ENCODE data around the gene ITGA1.

ITGA1 gene

GRCh38 chr5:52895572-52896413 is 108.1 kb downstream of the ITGA1 start:
- POLR2A ChIA-PET, result no interaction called here
- H3K4me3 ChIP-seq (ENCODE audit: low read depth, low read length), result no peak overlapping the region
- no peaks in the 10 kb centered on the region for H3K36me3 ChIP-seq (ENCODE audit: control insufficient read depth in 2 of 2, insufficient read depth in 1 of 2, low read length in 2 of 2)
- no peaks in the 10 kb centered on the region for H3K4me1 ChIP-seq (ENCODE audit: control insufficient read depth, insufficient read depth, low read length)
- CTCF ChIA-PET, result no interaction called here
- no peaks in the 10 kb centered on the region for H3K9me3 ChIP-seq (ENCODE audit: control insufficient read depth, insufficient read depth, low read depth, low read length)
- TF ChIP-seq ZNF843 (tag by site-specific recombination; IDR thresholded peaks at IDR 0.05) (no peak), ZNF510 (tag by site-specific recombination; IDR thresholded peaks at IDR 0.05; ENCODE audit: insufficient replicate concordance) (no peak), ATF2 (tag by site-specific recombination; IDR thresholded peaks at IDR 0.05; ENCODE audit: low read depth) (peak; percentile 66), SALL2 (tag by site-specific recombination; IDR thresholded peaks at IDR 0.05; ENCODE audit: borderline replicate concordance) (no peak)
- H3K27ac ChIP-seq (ENCODE audit: extremely low read depth, low read depth, low read length), result no peak overlapping the region

- H3K27ac ChIP-seq (ENCODE audit: extremely low read depth, low read depth, low read length), result no peak overlapping the region
- TF ChIP-seq ZNF292 (tag by site-specific recombination; IDR thresholded peaks at IDR 0.05; ENCODE audit: borderline replicate concordance, low read depth) (no peak), ZNF155 (tag by site-specific recombination; IDR thresholded peaks at IDR 0.05) (no peak), HOXA7 (CRISPR knock-in tag; IDR thresholded peaks at IDR 0.05; ENCODE audit: borderline replicate concordance) (no peak), HOXC10 (CRISPR knock-in tag; IDR thresholded peaks at IDR 0.05) (no peak), BCL11A (tag by site-specific recombination; IDR thresholded peaks at IDR 0.05; ENCODE audit: low read depth) (no peak), ZNF366 (tag by site-specific recombination; conservative IDR thresholded peaks at IDR 0.05) (no peak), SP7 (tag by site-specific recombination; IDR thresholded peaks at IDR 0.05) (no peak), ZBTB6 (tag by site-specific recombination; IDR thresholded peaks at IDR 0.05) (no peak), ZNF677 (tag by site-specific recombination; IDR thresholded peaks at IDR 0.05) (no peak), ZNF548 (tag by site-specific recombination; IDR thresholded peaks at IDR 0.05) (no peak), PRDM4 (tag by site-specific recombination; IDR thresholded peaks at IDR 0.05) (no peak), ZNF580 (tag by site-specific recombination; IDR thresholded peaks at IDR 0.05) (no peak), ZNF239 (tag by site-specific recombination; IDR thresholded peaks at IDR 0.05) (no peak)
- H3K4me1 ChIP-seq (ENCODE audit: control insufficient read depth, insufficient read depth, low read length), result no peaks in the 10 kb centered on the region
- CTCF ChIA-PET, result interaction anchor here (0.5 to 1.2 kb wide), 2 partner anchors 19 to 97 kb away, joined by 3 read pairs; no protein-coding TSS in a partner anchor
- no peak overlapping the region for H3K4me3 ChIP-seq (ENCODE audit: low read depth, low read length)
- H3K36me3 ChIP-seq (ENCODE audit: control insufficient read depth in 2 of 2, insufficient read depth in 1 of 2, low read length in 2 of 2), result no peaks in the 10 kb centered on the region
- POLR2A ChIA-PET, result no interaction called here
- H3K9me3 ChIP-seq (ENCODE audit: control insufficient read depth, insufficient read depth, low read depth, low read length), result no peaks in the 10 kb centered on the region
Measured at GRCh38 chr5:52896534-52897237, 109.0 kb downstream of the ITGA1 start.
